ENCODE data around the gene PER1.
A peak's percentile ranks its signal among the peaks of the same experiment; 100 is the strongest.

Gene PER1

DNA sequence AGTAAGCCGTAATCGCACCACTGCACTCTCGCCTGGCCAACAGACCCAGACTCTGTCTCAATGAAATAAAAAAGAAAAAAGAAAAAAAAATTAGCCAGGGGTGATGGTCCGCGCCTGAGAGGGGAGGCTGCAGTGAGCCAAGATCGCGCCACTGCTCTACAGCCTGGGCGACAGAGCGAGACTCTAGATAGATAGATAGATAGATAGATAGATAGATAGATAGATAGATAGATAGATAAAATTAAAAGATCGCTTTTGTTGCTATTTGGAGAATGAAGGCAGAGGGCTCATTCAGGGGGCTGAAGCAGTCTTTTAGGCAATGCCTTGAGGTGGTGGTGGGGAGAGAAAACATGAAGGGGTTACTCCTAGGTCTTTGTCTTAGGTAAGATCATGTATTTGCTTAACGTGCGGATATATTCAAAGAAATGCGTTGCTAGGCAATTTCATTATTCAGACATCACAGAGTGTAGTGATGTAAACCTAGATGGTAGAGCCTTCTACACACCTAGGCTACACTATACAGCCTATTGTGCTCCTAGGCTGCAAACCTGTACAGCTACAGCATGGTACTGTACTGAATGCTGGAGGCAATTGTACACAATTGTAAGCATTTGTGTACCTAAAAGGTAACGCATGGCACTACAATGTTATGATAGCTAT, 23.9 kb downstream of the PER1 start:
- Histone ChIP-seq H3K27ac (ENCODE audit: low read depth, low read length) (no peak overlapping the region), H3K9ac (ENCODE audit: low read length) (no peak overlapping the region), H3K4me1 (ENCODE audit: insufficient read depth, low read length) (peaks cover 32% of the 10 kb centered on the region), H3K4me3 (ENCODE audit: low read depth in 1 of 2, low read length in 2 of 2) (no peak overlapping the region), H3K36me3 (ENCODE audit: insufficient read depth, low read length) (no peaks in the 10 kb centered on the region), H3K9me3 (ENCODE audit: low read length) (no peaks in the 10 kb centered on the region), H3K27me3 (ENCODE audit: control insufficient read depth in 1 of 2, insufficient read depth in 2 of 2, low read length in 2 of 2) (peaks cover 18 to 28% of the 10 kb centered on the region in 2 donors)

GRCh38 chr17:8126491-8127066, 25.6 kb downstream of the PER1 start:
- peaks cover 43% of the 10 kb centered on the region for H3K4me1 ChIP-seq (ENCODE audit: insufficient read depth, low read length)
- no peak overlapping the region for H3K27ac ChIP-seq (ENCODE audit: low read depth, low read length)
- H3K9me3 ChIP-seq (ENCODE audit: low read length): no peaks in the 10 kb centered on the region
- H3K9ac ChIP-seq (ENCODE audit: low read length): peak overlapping the region; percentile 76
- no peaks in the 10 kb centered on the region for H3K36me3 ChIP-seq (ENCODE audit: insufficient read depth, low read length)
- peaks cover 30 to 45% of the 10 kb centered on the region in 2 donors for H3K27me3 ChIP-seq (ENCODE audit: control insufficient read depth in 1 of 2, insufficient read depth in 2 of 2, low read length in 2 of 2)
- peak overlapping the region; percentile 75 to 81 for H3K4me3 ChIP-seq (ENCODE audit: low read depth in 1 of 2, low read length in 2 of 2)

DNA sequence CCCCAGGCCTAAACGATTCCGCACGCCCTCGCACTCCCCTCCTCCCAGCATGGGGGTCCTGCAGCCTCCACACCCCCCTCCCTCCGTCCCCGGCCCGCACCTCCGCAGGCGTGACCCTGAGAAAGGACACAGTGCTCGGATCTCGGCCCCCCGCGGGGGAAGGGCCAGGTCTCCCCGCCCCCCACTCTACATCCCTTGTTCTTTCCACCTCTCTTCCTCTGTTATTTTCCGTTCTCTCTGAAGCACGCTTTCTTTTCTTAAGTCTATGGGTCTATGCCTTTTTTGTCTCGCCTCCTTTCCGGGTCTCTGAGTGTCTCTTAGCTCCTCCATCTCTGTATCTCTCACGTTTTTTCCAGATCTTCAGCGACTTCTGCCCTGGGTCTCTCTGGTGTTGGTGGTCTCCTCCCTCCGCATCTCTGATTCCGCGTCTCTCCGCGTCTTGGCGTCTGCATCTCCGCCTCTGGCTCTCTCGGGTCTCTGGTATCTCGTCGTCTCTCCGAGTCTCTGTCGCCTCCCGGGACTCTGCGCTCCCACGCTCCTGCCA, 26.2 kb downstream of the PER1 start:
- H3K4me1 ChIP-seq (ENCODE audit: insufficient read depth, low read length): peaks cover 45% of the 10 kb centered on the region
- H3K27ac ChIP-seq (ENCODE audit: low read depth, low read length): peak overlapping the region; percentile 37
- no peaks in the 10 kb centered on the region for H3K9me3 ChIP-seq (ENCODE audit: low read length)
- peaks cover 30 to 44% of the 10 kb centered on the region in 2 donors for H3K27me3 ChIP-seq (ENCODE audit: control insufficient read depth in 1 of 2, insufficient read depth in 2 of 2, low read length in 2 of 2)
- peak overlapping the region; percentile 32 for H3K9ac ChIP-seq (ENCODE audit: low read length)
- no peaks in the 10 kb centered on the region for H3K36me3 ChIP-seq (ENCODE audit: insufficient read depth, low read length)
- peak overlapping the region; percentile 75 to 81 for H3K4me3 ChIP-seq (ENCODE audit: low read depth in 1 of 2, low read length in 2 of 2)

DNA sequence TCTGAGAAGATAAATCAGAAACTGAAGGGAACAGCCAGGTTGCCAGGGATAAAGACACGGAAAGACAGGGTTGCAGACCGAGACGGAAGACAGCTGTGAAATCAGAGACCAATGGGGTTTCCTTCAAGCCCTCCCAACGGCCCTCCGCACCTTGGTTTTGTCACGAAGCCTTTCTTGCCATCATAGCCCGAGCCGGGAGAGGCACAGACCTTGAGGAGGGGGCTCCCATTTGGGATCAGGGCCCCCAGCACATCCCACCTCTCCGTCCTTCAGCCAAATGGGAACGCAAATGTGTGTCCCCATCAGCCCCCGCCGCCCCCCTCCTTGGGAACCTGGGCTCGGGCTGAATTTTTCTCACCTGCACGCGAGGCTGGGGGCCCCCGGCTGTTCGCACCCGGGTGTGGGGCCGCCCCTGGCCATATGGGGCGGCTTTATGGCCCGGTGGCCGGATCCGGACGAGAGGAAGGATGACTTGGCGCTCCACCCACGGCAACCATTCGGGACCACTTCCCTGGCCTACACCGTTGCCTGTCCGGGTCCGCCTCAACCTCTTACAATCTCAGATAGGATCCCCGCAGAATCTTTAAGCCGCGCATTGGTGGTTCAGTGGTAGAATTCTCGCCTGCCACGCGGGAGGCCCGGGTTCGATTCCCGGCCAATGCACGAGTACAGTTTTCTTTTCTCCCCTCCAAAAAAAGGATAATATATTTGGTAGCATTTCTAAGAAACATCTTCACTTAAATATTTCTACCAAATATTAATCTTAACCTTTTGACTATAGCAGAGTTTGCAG, 26.9 kb downstream of the PER1 start:
- Histone ChIP-seq H3K9ac (ENCODE audit: low read length) (peak overlapping the region; percentile 32), H3K27ac (ENCODE audit: low read depth, low read length) (peak overlapping the region; percentile 37), H3K4me3 (ENCODE audit: low read depth in 1 of 2, low read length in 2 of 2) (peak overlapping the region; percentile 75 to 81), H3K9me3 (ENCODE audit: low read length) (no peaks in the 10 kb centered on the region), H3K27me3 (ENCODE audit: control insufficient read depth in 1 of 2, insufficient read depth in 2 of 2, low read length in 2 of 2) (peaks cover 33 to 51% of the 10 kb centered on the region in 2 donors), H3K4me1 (ENCODE audit: insufficient read depth, low read length) (peaks cover 51% of the 10 kb centered on the region), H3K36me3 (ENCODE audit: insufficient read depth, low read length) (no peaks in the 10 kb centered on the region)

GRCh38 chr17:8124350-8125153, 27.7 kb downstream of the PER1 start:
- Histone ChIP-seq H3K27ac (ENCODE audit: low read depth, low read length) (no peak overlapping the region), H3K9ac (ENCODE audit: low read length) (no peak overlapping the region), H3K9me3 (ENCODE audit: low read length) (no peaks in the 10 kb centered on the region), H3K4me1 (ENCODE audit: insufficient read depth, low read length) (peaks cover 54% of the 10 kb centered on the region), H3K36me3 (ENCODE audit: insufficient read depth, low read length) (no peaks in the 10 kb centered on the region), H3K4me3 (ENCODE audit: low read depth in 1 of 2, low read length in 2 of 2) (peak overlapping the region in 1 of 2 donors; percentile 75), H3K27me3 (ENCODE audit: control insufficient read depth in 1 of 2, insufficient read depth in 2 of 2, low read length in 2 of 2) (peaks cover 34 to 54% of the 10 kb centered on the region in 2 donors)

DNA sequence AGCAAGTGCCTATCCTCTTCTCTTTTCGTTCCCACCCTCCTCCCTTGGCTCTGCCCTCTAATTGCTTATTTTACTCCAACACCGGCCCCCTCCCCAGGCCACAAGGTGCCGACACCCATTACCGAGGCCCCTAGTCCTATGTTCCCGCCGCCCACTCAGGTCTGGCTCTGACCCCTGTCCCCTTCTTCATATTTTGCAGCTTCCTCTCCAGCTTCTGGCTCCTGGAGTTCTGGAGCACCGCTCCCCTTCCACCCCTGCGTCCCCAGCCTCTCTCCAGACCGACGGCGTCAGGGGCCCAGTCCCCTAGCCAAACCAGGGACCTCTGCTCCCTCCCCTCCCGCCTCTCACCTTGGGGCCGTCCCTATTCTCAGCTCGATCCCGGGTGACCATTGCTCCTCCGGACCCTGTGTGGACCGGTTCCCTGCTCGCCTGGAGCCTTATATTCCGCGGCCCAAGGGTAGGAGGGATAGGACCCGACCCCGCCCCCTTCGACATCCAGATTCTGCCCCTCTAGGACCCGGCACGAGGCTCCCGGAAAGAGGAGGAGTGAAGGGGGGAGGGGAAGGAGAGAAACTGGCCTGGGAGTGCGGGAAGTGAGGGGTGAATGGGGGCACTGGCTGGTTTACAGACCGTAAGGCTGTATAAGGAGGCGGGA, 28.4 kb downstream of the PER1 start, which contains the start of gene HES7:
Gene HES7, minus strand, starts transcription at position 412 of the 655 bp plus-strand sequence. Its CDS starts 22 bp downstream, at position 390.
- H3K9me3 ChIP-seq (ENCODE audit: low read length): no peaks in the 10 kb centered on the region
- H3K4me3 ChIP-seq (ENCODE audit: low read depth in 1 of 2, low read length in 2 of 2): peak within 1 kb of the TSS; percentile 12 to 75
- no peak within 1 kb of the TSS for H3K27ac ChIP-seq (ENCODE audit: low read depth, low read length)
- peaks cover 34 to 54% of the 10 kb centered on the region in 2 donors for H3K27me3 ChIP-seq (ENCODE audit: control insufficient read depth in 1 of 2, insufficient read depth in 2 of 2, low read length in 2 of 2)
- H3K4me1 ChIP-seq (ENCODE audit: insufficient read depth, low read length): peaks cover 54% of the 10 kb centered on the region
- no peak within 1 kb of the TSS for H3K9ac ChIP-seq (ENCODE audit: low read length)
- no peaks in the 10 kb centered on the region for H3K36me3 ChIP-seq (ENCODE audit: insufficient read depth, low read length)

DNA sequence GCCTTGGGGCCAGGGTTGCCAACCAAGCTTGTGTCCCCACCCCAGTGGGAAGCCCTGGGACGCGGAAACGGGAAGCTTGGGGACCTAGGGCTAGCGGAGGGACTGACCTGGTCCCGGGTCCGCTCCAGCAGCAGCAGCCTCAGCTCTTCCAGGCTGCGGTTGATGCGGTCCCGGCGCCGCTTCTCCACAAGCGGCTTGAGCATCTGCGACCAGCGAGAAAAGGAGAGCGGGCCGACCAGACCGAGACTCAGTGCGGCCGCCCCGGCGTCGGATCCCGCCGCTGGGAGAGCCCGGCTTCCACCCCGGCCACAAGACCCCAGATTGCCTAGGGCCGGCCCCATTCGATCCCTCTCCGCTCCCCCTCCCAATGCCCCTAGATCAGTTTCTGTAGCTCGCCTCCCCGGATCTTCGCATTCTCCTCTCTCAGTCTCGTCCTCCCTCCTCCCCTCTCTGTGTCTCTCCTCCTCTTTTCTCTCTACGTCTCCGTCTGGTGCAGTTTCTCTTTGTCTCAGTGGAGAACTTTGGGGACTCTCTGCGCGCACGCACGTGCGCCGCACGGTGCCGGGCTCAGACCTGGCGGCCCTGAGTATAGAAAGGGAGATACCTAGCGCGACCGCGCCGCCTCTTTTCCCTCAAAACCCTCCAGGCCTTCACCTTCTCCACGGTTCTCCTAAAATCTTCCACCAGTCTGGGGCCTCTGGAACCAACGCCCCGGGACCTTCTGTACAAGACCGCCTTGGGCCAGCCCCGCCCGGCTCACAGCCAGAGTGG, 29.1 kb downstream of the PER1 start:
- H3K27me3 ChIP-seq (ENCODE audit: control insufficient read depth in 1 of 2, insufficient read depth in 2 of 2, low read length in 2 of 2): peaks cover 34 to 54% of the 10 kb centered on the region in 2 donors
- no peak overlapping the region for H3K27ac ChIP-seq (ENCODE audit: low read depth, low read length)
- H3K36me3 ChIP-seq (ENCODE audit: insufficient read depth, low read length): no peaks in the 10 kb centered on the region
- H3K9me3 ChIP-seq (ENCODE audit: low read length): no peaks in the 10 kb centered on the region
- no peak overlapping the region for H3K9ac ChIP-seq (ENCODE audit: low read length)
- H3K4me1 ChIP-seq (ENCODE audit: insufficient read depth, low read length): peaks cover 59% of the 10 kb centered on the region
- peak overlapping the region; percentile 12 to 75 for H3K4me3 ChIP-seq (ENCODE audit: low read depth in 1 of 2, low read length in 2 of 2)

DNA sequence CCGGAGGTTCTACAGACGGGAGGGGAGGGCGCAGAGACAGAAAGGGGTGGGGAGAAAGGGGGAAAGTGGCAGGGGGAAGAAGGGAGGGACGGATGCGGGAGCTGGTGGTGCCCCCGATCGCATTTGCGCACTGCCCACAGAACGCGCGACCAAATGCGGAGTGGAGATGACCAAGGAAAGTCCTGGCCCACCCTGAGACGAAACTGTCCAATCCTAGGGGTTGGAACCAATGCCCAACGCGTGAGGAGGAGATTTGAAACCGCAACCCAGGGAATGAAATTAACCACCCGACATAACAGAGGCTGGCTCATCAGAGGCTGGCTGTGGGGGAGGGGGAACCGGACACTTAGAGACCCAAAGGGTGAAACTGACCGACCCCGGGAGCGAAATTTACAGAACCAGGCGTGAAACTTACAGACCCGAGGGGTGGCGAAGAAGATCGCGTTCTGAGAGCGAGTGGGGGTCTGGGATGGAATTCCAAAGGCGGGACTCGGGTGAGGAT, 29.7 kb downstream of the PER1 start:
- no peak overlapping the region for H3K9ac ChIP-seq (ENCODE audit: low read length)
- H3K27me3 ChIP-seq (ENCODE audit: control insufficient read depth in 1 of 2, insufficient read depth in 2 of 2, low read length in 2 of 2): peaks cover 34 to 59% of the 10 kb centered on the region in 2 donors
- no peaks in the 10 kb centered on the region for H3K36me3 ChIP-seq (ENCODE audit: insufficient read depth, low read length)
- H3K4me3 ChIP-seq (ENCODE audit: low read depth in 1 of 2, low read length in 2 of 2): peak overlapping the region; percentile 36 to 75
- H3K27ac ChIP-seq (ENCODE audit: low read depth, low read length): no peak overlapping the region
- H3K4me1 ChIP-seq (ENCODE audit: insufficient read depth, low read length): peaks cover 65% of the 10 kb centered on the region
- no peaks in the 10 kb centered on the region for H3K9me3 ChIP-seq (ENCODE audit: low read length)

DNA sequence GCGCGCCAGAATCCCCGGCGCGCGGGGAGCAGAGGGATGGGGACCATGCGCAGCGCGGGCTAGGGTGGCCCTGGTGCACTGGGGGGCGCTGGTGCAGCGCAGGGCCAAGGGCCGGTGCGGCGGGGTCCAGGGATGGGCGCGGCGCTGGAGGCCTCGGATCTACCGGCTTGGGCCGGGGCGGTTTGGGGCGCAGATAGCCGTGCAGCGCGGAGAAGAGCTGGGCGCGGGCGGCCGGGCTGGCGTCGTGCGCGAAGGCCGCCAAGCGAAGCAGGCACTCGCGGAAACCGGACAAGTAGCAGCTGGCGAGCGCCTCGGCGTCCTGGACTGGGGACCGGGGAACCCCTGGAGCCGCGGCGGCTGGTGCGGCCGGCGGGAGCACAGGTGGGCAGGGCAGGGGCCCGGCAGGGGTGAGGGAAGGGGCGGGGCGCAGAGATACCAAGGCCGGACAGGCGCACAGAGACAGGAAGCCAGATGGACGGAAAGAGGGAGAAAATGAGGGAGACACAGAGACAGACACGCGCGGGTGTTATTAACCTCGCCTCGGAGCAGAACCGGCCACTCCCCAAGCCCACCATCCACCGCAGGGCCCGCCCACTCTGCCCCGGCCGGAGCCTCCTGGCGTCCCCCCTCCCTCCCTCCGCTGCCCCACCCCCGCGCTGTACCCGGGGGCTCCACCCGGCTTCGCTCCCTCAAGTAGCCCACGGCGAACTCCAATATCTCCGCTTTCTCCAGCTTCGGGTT, 30.4 kb downstream of the PER1 start:
- Histone ChIP-seq H3K27ac (ENCODE audit: low read depth, low read length) (no peak overlapping the region), H3K36me3 (ENCODE audit: insufficient read depth, low read length) (no peaks in the 10 kb centered on the region), H3K9me3 (ENCODE audit: low read length) (no peaks in the 10 kb centered on the region), H3K9ac (ENCODE audit: low read length) (no peak overlapping the region), H3K27me3 (ENCODE audit: control insufficient read depth in 1 of 2, insufficient read depth in 2 of 2, low read length in 2 of 2) (peaks cover 34 to 65% of the 10 kb centered on the region in 2 donors), H3K4me1 (ENCODE audit: insufficient read depth, low read length) (peaks cover 62% of the 10 kb centered on the region), H3K4me3 (ENCODE audit: low read depth in 1 of 2, low read length in 2 of 2) (peak overlapping the region; percentile 36 to 75)

Data from muscle layer of colon (tissue), 2 donors.